Adrenal gland (tissue), 5 donors: ENCODE data around the gene CEBPE.

Source experiments
- CTCF ChIP-seq, 6 experiments: fragments of 450-650 bp in 4 of 6; fragments of 200-600 bp in 2 of 6; sonication (generic) in 1 of 6; IDR thresholded peaks; 1 replicate in 5 of 6; 2 replicates in 1 of 6; pipeline versions ENCODE4 v1.5.1 to v1.8.0; 2016 to 2021; ENCODE audit warnings: antibody characterized with exemption in 6 of 6, mild to moderate bottlenecking in 2 of 6, moderate library complexity in 1 of 6
- POLR2A ChIP-seq, 2 donors: fragments of 450-650 bp; IDR thresholded peaks; one replicate each; pipeline ENCODE4 v1.6.1; 2017; ENCODE audit warnings: antibody characterized with exemption in 2 of 2, mild to moderate bottlenecking in 2 of 2, moderate library complexity in 1 of 2
- donor health status: DM: no; HTN: no; CAD: no.

GRCh38 chr14:23115039-23115731 lies 3.9 kb downstream of the CEBPE start:
- TF ChIP-seq CTCF (IDR thresholded peaks at IDR 0.05) (no peak), POLR2A (IDR thresholded peaks at IDR 0.05) (peak in 1 of 2 donors; percentile 26)
